GM23338 (cell line): Measurements from ENCODE around the gene PDE1C. TPM values are rescaled to one million over a fixed set of nuclear protein-coding genes. Genes with fewer than 3 reads are reported as not detected.

Source experiments
- ATAC-seq: fragments of 200-7000 bp; cut with Tn5 transposase; 3 replicates; pipeline ENCODE4 v1.9.1; 2020
- DNase-seq: peaks from one replicate; pipeline ENCODE4 v3.0.0-alpha.2; 2015; ENCODE audit warnings: low spot score
- H2AFZ ChIP-seq: fragments of 200-600 bp; sonication (generic); 2 replicates; pipeline ENCODE4 v1.8.0; 2016; ENCODE audit warnings: antibody characterized with exemption, mild to moderate bottlenecking, moderate library complexity
- H3F3A ChIP-seq: fragments of 200-600 bp; sonication (generic); replicated peaks from 2 replicates; pipeline ENCODE4 v1.8.0; 2017; ENCODE audit warnings: antibody characterized with exemption, mixed run types, low read depth
- H3K27ac ChIP-seq: fragments of 200-600 bp; sonication (generic); 2 replicates; pipeline ENCODE4 v1.6.1; 2016; ENCODE audit warnings: low read depth
- H3K27me3 ChIP-seq: fragments of 200-600 bp; sonication (generic); 2 replicates; pipeline ENCODE4 v1.8.0; 2016; ENCODE audit warnings: mild to moderate bottlenecking, mixed run types, moderate library complexity; ENCODE audit not compliant: insufficient read depth
- H3K36me3 ChIP-seq: fragments of 200-600 bp; sonication (generic); 2 replicates; pipeline ENCODE4 v1.8.0; 2016; ENCODE audit warnings: mild to moderate bottlenecking; ENCODE audit not compliant: insufficient read depth
- H3K4me1 ChIP-seq: fragments of 200-600 bp; sonication (generic); 2 replicates; pipeline ENCODE4 v1.8.0; 2016; ENCODE audit warnings: mild to moderate bottlenecking, moderate library complexity; ENCODE audit not compliant: insufficient read depth
- H3K4me2 ChIP-seq: fragments of 200-600 bp; sonication (generic); 2 replicates; pipeline ENCODE4 v1.7.1; 2017; ENCODE audit warnings: mixed run types
- H3K4me3 ChIP-seq: fragments of 200-600 bp; sonication (generic); 2 replicates; pipeline ENCODE4 v1.6.1; 2016; ENCODE audit warnings: mixed run types
- H3K79me2 ChIP-seq: fragments of 200-600 bp; sonication (generic); replicated peaks from 2 replicates; pipeline ENCODE4 v1.8.0; 2017; ENCODE audit warnings: mild to moderate bottlenecking; ENCODE audit not compliant: insufficient read depth
- H3K9me2 ChIP-seq: fragments of 200-600 bp; sonication (generic); 2 replicates; pipeline ENCODE4 v1.8.0; 2017; ENCODE audit not compliant: insufficient read depth
- H4K20me1 ChIP-seq: fragments of 200-600 bp; sonication (generic); replicated peaks from 2 replicates; pipeline ENCODE4 v1.8.0; 2017; ENCODE audit warnings: mild to moderate bottlenecking; ENCODE audit not compliant: insufficient read depth
- H3K27ac Mint-ChIP-seq: 2 replicates; pipeline ENCODE4 v1.8.0; 2020; ENCODE audit warnings: inconsistent platforms, mild to moderate bottlenecking, moderate library complexity, mixed read lengths
- H3K27me3 Mint-ChIP-seq: 3 replicates; pipeline ENCODE4 v1.8.0; 2022; ENCODE audit warnings: low read depth, mild to moderate bottlenecking, moderate library complexity, mixed read lengths, inconsistent platforms; ENCODE audit not compliant: insufficient read depth, poor library complexity
- H3K36me3 Mint-ChIP-seq: 3 replicates; pipeline ENCODE4 v1.8.0; 2021; ENCODE audit warnings: low read depth, mild to moderate bottlenecking, inconsistent platforms, moderate library complexity, mixed read lengths
- H3K4me1 Mint-ChIP-seq: 3 replicates; pipeline ENCODE4 v1.8.0; 2020; ENCODE audit warnings: mild to moderate bottlenecking, inconsistent platforms, mixed read lengths
- H3K4me3 Mint-ChIP-seq: 3 replicates; pipeline ENCODE4 v1.8.0; 2021; ENCODE audit warnings: moderate library complexity, mild to moderate bottlenecking, inconsistent platforms, mixed read lengths
- H3K9me3 Mint-ChIP-seq: 3 replicates; pipeline ENCODE4 v1.8.0; 2020; ENCODE audit warnings: moderate library complexity, mild to moderate bottlenecking, inconsistent platforms, mixed read lengths
- CREB1 ChIP-seq: fragments of 250-450 bp; sonication (Bioruptor Pico); IDR thresholded peaks from 2 replicates; pipeline ENCODE4 v1.5.0; 2020; ENCODE audit warnings: low read depth, mild to moderate bottlenecking, moderate library complexity
- EZH2 ChIP-seq: fragments of 200-600 bp; sonication (generic); IDR thresholded peaks from one replicate; pipeline ENCODE4 v1.8.0; 2017; ENCODE audit warnings: antibody characterized with exemption, mild to moderate bottlenecking, low read depth; ENCODE audit not compliant: unreplicated experiment
- JUNB ChIP-seq: IDR thresholded peaks from one replicate; pipeline ENCODE4 v1.6.1; 2016; ENCODE audit warnings: antibody characterized with exemption; ENCODE audit not compliant: unreplicated experiment
- POLR2AphosphoS5 ChIP-seq: IDR thresholded peaks from 2 replicates; pipeline ENCODE4 v1.6.1; 2016; ENCODE audit warnings: antibody characterized with exemption, low read depth
- ZNF114 ChIP-seq: fragments of 250-450 bp; sonication (Bioruptor Pico); IDR thresholded peaks from 2 replicates; pipeline ENCODE4 v1.5.0; 2020; ENCODE audit warnings: mild to moderate bottlenecking, moderate library complexity
- ZNF331 ChIP-seq: fragments of 250-450 bp; sonication (Bioruptor Pico); IDR thresholded peaks from 2 replicates; pipeline ENCODE4 v1.5.0; 2020; ENCODE audit warnings: low read depth, mild to moderate bottlenecking, moderate library complexity
- polyA plus RNA-seq: library from polyadenylated mRNA; unstranded; fragments of >200 nt; fragmentation: Nextera tagmentation; extraction: Ambion mirVana; gene quantifications from 2 replicates; pipeline ENCODE4 v1.2.1, GENCODE V29; 2016
- total RNA-seq: library from RNA; depleted of rRNA; stranded (reverse); fragments of >200 nt; shearing (Covaris generic); gene quantifications from 2 replicates; pipeline ENCODE4 v1.2.3, GENCODE V29; 2014
- TF ChIP-seq, protein P1 (sequence below), 2 experiments: fragments of 200-600 bp in 1 of 2; sonication (generic) in 1 of 2; conservative IDR thresholded peaks; 2 replicates each; pipeline versions ENCODE4 v1.5.1 to v1.6.1; 2016 to 2017; ENCODE audit warnings: antibody characterized with exemption in 2 of 2, low read depth in 2 of 2, mild to moderate bottlenecking in 2 of 2, moderate library complexity in 1 of 2
- TF ChIP-seq, protein P2 (sequence below): IDR thresholded peaks from 2 replicates; pipeline ENCODE4 v1.6.1; 2016; ENCODE audit warnings: antibody characterized with exemption
- TF ChIP-seq, protein P3 (sequence below): IDR thresholded peaks from one replicate; pipeline ENCODE4 v1.6.1; 2018; ENCODE audit warnings: antibody characterized with exemption; ENCODE audit not compliant: unreplicated experiment

The PDE1C gene
- total and polyA plus RNA-seq, 2 experiments from 2014 or later: 0.28 TPM; not detected in 1

DNA sequence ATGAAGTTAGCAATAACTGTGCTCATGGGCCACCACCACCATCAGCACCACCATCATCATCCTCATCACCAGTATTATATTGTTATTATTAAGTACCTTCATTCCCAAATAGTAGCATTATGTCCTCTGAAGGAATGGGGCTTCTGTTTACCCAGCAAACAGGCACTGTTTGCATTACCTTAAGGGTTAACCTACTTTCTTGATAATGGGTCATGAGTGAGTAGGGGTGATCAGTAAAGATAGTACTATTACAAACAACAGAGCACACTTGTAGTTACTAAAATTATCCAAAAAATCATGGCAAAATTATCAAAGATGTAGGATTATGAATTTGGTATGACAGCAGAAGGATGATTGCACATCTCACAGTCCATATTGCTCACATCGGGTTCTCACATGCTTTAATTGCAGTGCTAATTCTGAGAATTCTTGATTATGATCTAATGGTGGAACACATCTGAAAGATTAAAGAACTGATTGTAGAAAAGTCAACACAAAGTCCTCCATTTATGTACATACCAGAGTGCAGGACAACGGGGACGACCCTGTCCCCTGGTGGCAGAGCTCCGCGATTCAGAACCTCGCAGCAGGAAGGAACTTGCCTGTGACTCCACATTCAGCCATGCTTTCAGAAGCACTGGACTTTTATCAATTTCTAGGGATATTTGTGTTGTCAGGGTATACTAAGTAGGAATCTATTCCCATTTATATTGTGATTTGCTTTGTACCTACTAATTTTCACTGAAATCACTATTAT, 31.0 kb downstream of the PDE1C start:
- peaks cover 4% of the 10 kb centered on the region for H3K27me3 Mint-ChIP-seq
- peaks cover 6% of the 10 kb centered on the region; the same call in 1 of the 2 replicates for H3K36me3 ChIP-seq
- H3K9me3 Mint-ChIP-seq: peaks cover 10% of the 10 kb centered on the region
- TF ChIP-seq, protein P1, sequence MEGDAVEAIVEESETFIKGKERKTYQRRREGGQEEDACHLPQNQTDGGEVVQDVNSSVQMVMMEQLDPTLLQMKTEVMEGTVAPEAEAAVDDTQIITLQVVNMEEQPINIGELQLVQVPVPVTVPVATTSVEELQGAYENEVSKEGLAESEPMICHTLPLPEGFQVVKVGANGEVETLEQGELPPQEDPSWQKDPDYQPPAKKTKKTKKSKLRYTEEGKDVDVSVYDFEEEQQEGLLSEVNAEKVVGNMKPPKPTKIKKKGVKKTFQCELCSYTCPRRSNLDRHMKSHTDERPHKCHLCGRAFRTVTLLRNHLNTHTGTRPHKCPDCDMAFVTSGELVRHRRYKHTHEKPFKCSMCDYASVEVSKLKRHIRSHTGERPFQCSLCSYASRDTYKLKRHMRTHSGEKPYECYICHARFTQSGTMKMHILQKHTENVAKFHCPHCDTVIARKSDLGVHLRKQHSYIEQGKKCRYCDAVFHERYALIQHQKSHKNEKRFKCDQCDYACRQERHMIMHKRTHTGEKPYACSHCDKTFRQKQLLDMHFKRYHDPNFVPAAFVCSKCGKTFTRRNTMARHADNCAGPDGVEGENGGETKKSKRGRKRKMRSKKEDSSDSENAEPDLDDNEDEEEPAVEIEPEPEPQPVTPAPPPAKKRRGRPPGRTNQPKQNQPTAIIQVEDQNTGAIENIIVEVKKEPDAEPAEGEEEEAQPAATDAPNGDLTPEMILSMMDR (conservative IDR thresholded peaks at IDR 0.05; ENCODE audit: low read depth in 2 of 2): peak; percentile 55 to 60
- TF ChIP-seq, protein P2, sequence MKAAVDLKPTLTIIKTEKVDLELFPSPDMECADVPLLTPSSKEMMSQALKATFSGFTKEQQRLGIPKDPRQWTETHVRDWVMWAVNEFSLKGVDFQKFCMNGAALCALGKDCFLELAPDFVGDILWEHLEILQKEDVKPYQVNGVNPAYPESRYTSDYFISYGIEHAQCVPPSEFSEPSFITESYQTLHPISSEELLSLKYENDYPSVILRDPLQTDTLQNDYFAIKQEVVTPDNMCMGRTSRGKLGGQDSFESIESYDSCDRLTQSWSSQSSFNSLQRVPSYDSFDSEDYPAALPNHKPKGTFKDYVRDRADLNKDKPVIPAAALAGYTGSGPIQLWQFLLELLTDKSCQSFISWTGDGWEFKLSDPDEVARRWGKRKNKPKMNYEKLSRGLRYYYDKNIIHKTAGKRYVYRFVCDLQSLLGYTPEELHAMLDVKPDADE: no peak
- no peak overlapping the region for H2AFZ ChIP-seq
- DNase-seq (peak; percentile 31), ATAC-seq (peak; percentile 54; the same call in 2 of the 3 replicates)
- H3K27ac Mint-ChIP-seq: no peak overlapping the region
- no peak overlapping the region for H3K27ac ChIP-seq
- no peak overlapping the region for H3K4me2 ChIP-seq
- H3K79me2 ChIP-seq: no peaks in the 10 kb centered on the region
- no peaks in the 10 kb centered on the region for H3F3A ChIP-seq
- peaks cover 9% of the 10 kb centered on the region for H3K36me3 Mint-ChIP-seq
- no peak overlapping the region for H3K4me3 ChIP-seq
- no peak overlapping the region for H3K4me3 Mint-ChIP-seq
- H3K9me2 ChIP-seq: no peaks in the 10 kb centered on the region
- no peaks in the 10 kb centered on the region; the same call in 1 of the 2 replicates for H4K20me1 ChIP-seq
- H3K27me3 ChIP-seq: no peaks in the 10 kb centered on the region
- no peaks in the 10 kb centered on the region for H3K4me1 ChIP-seq
- H3K4me1 Mint-ChIP-seq: peaks cover 14% of the 10 kb centered on the region

DNA sequence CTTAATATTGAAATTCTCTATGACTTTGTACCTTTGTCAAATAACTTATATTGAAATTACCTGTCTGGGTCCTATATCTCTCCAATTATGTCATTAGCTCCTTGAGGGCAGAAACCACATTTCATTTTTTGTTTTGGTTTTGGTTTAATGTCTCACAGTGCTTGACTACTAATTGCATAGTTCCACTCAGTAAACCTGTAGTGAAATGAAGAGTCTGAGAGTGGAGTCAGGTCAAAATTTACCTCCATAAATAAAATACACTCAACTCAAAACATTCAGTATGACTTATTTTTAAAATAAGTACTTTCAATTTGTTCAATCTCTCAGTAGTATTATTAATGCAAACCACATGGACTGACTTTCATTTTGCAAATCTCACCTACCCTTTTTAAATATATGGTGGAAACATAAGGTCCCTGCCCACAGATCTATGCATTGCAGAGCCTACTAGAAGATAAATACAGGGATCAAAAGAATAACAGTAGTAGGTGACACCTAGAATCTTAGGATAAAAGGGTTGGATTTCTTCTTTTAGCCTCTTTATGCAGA, 32.5 kb downstream of the PDE1C start:
- ATAC-seq: no peak

DNA sequence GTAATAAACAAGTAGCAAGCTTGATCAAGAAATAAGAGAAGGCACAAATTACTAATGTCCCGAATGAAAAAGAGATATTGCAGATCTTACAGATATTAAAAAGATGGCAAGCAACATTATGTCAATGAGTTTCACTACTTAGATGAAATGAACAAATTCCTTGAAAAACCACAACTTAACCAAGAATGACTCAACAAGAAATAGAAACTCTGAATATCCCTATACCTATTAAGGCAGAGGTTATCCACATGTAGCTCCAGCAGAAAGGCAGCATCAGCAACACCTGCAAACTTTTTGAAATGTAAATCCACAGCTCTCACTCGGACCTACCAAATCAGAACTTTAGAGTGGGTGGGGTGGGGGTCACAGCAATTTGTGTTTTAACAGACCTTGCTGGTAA, 33.6 kb downstream of the PDE1C start:
- DNase-seq (no peak), ATAC-seq (no peak)
- no peak overlapping the region for H2AFZ ChIP-seq
- H3K79me2 ChIP-seq: no peaks in the 10 kb centered on the region
- no peaks in the 10 kb centered on the region for H3F3A ChIP-seq
- Mint-ChIP-seq H3K27me3 (peaks cover 1% of the 10 kb centered on the region), H3K9me3 (peaks cover 10% of the 10 kb centered on the region), H3K27ac (no peak overlapping the region), H3K36me3 (peaks cover 9% of the 10 kb centered on the region), H3K4me1 (peaks cover 16% of the 10 kb centered on the region; the same call in 2 of the 3 replicates), H3K4me3 (no peak overlapping the region)
- no peaks in the 10 kb centered on the region for H4K20me1 ChIP-seq
- H3K4me3 ChIP-seq: no peak overlapping the region
- H3K4me2 ChIP-seq: no peak overlapping the region
- no peaks in the 10 kb centered on the region for H3K4me1 ChIP-seq
- H3K27me3 ChIP-seq: no peaks in the 10 kb centered on the region
- H3K9me2 ChIP-seq: no peaks in the 10 kb centered on the region; the same call in 1 of the 2 replicates
- H3K27ac ChIP-seq: no peak overlapping the region
- peaks cover 6% of the 10 kb centered on the region; the same call in 1 of the 2 replicates for H3K36me3 ChIP-seq
- TF ChIP-seq ZNF114 (CRISPR knock-in tag) (no peak), CREB1 (CRISPR knock-in tag) (no peak), ZNF331 (CRISPR knock-in tag) (no peak), EZH2 (no peak), JUNB (no peak)
- TF ChIP-seq, protein P1 (conservative IDR thresholded peaks at IDR 0.05; ENCODE audit: low read depth in 2 of 2): no peak
- TF ChIP-seq, protein P3, sequence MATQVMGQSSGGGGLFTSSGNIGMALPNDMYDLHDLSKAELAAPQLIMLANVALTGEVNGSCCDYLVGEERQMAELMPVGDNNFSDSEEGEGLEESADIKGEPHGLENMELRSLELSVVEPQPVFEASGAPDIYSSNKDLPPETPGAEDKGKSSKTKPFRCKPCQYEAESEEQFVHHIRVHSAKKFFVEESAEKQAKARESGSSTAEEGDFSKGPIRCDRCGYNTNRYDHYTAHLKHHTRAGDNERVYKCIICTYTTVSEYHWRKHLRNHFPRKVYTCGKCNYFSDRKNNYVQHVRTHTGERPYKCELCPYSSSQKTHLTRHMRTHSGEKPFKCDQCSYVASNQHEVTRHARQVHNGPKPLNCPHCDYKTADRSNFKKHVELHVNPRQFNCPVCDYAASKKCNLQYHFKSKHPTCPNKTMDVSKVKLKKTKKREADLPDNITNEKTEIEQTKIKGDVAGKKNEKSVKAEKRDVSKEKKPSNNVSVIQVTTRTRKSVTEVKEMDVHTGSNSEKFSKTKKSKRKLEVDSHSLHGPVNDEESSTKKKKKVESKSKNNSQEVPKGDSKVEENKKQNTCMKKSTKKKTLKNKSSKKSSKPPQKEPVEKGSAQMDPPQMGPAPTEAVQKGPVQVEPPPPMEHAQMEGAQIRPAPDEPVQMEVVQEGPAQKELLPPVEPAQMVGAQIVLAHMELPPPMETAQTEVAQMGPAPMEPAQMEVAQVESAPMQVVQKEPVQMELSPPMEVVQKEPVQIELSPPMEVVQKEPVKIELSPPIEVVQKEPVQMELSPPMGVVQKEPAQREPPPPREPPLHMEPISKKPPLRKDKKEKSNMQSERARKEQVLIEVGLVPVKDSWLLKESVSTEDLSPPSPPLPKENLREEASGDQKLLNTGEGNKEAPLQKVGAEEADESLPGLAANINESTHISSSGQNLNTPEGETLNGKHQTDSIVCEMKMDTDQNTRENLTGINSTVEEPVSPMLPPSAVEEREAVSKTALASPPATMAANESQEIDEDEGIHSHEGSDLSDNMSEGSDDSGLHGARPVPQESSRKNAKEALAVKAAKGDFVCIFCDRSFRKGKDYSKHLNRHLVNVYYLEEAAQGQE: no peak

More for the DNA sequence above, 32.5 kb downstream of the PDE1C start:
- Mint-ChIP-seq H3K9me3 (peaks cover 10% of the 10 kb centered on the region), H3K4me1 (peaks cover 19% of the 10 kb centered on the region; the same call in 2 of the 3 replicates), H3K27ac (no peak overlapping the region), H3K4me3 (no peak overlapping the region), H3K36me3 (peaks cover 9% of the 10 kb centered on the region), H3K27me3 (peaks cover 1% of the 10 kb centered on the region)
- peaks cover 6% of the 10 kb centered on the region; the same call in 1 of the 2 replicates for H3K36me3 ChIP-seq
- no peaks in the 10 kb centered on the region for H3K79me2 ChIP-seq
- H3K4me3 ChIP-seq: no peak overlapping the region
- H3K4me2 ChIP-seq: no peak overlapping the region
- H3F3A ChIP-seq: no peaks in the 10 kb centered on the region
- no peak overlapping the region for H3K27ac ChIP-seq
- no peak for DNase-seq
- H3K4me1 ChIP-seq: no peaks in the 10 kb centered on the region
- H4K20me1 ChIP-seq: no peaks in the 10 kb centered on the region
- H2AFZ ChIP-seq: no peak overlapping the region
- no peaks in the 10 kb centered on the region; the same call in 1 of the 2 replicates for H3K9me2 ChIP-seq
- TF ChIP-seq POLR2AphosphoS5: no peak
- no peaks in the 10 kb centered on the region for H3K27me3 ChIP-seq
